ENCODE data around the gene TMOD4. TPM values are rescaled to one million over a fixed set of nuclear protein-coding genes. Genes with fewer than 3 reads are reported as not detected.

TMOD4 gene
- polyA plus RNA-seq, 1 experiment = 0.18 TPM

DNA sequence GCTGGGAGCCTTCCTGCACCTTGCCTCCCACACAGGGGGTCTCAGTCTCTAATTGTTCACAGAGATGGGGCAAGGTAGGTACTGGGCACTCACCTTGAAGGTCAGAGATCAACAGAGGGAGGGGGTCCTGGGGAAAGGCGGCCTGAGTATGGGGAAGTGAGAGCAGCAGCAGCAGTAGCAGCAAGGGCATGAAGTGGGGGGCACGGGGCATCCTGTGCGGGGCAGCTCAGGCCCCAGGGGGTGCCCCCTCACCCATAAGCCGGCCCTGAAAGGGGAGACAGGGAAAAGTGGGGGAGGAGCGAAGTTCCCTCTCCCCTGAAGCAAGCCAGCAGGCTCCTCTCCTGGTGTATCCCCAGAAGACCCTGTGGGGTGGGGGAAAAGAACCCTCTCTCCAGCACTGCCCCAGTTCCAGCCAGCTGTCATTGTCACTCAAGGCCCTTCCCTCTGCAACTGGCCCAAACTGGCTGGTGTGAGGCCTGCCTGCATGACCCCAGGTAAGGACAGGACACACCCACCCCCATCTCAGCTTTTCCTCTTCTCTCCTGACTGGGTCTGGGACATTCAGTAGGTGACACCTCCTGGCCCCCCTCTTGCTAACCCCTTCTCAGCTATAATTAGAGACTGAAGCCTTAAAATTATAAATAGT lies 33.2 kb downstream of the TMOD4 start:
- ChIA-PET CTCF (interaction anchor here (1.4 to 1.8 kb wide), 2 partner anchors 11 to 14 kb away, joined by 3 to 4 read pairs; partner anchors contain the start of gene TNFAIP8L2), POLR2A (no interaction called here)
- Histone ChIP-seq H3K27me3 (ENCODE audit: control insufficient read depth, insufficient read depth, low read length) (no peaks in the 10 kb centered on the region), H3K36me3 (ENCODE audit: control insufficient read depth, insufficient read depth, low read length) (no peaks in the 10 kb centered on the region), H3K4me3 (ENCODE audit: low read depth, low read length) (no peak overlapping the region)
- TF ChIP-seq, protein P1, sequence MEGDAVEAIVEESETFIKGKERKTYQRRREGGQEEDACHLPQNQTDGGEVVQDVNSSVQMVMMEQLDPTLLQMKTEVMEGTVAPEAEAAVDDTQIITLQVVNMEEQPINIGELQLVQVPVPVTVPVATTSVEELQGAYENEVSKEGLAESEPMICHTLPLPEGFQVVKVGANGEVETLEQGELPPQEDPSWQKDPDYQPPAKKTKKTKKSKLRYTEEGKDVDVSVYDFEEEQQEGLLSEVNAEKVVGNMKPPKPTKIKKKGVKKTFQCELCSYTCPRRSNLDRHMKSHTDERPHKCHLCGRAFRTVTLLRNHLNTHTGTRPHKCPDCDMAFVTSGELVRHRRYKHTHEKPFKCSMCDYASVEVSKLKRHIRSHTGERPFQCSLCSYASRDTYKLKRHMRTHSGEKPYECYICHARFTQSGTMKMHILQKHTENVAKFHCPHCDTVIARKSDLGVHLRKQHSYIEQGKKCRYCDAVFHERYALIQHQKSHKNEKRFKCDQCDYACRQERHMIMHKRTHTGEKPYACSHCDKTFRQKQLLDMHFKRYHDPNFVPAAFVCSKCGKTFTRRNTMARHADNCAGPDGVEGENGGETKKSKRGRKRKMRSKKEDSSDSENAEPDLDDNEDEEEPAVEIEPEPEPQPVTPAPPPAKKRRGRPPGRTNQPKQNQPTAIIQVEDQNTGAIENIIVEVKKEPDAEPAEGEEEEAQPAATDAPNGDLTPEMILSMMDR (IDR thresholded peaks at IDR 0.05; ENCODE audit: insufficient read depth, low read depth, low read length) = no peak
- DNase-seq (ENCODE audit: low read depth) = no peak

- POLR2A ChIA-PET = no interaction called here
- CTCF ChIA-PET = interaction anchor here (0.9 kb wide), 1 partner anchor 38 kb away, joined by 3 read pairs; no protein-coding TSS in a partner anchor
These were observed 38.0 kb downstream of the TMOD4 start for GRCh38 chr1:151137789-151138188.

DNA sequence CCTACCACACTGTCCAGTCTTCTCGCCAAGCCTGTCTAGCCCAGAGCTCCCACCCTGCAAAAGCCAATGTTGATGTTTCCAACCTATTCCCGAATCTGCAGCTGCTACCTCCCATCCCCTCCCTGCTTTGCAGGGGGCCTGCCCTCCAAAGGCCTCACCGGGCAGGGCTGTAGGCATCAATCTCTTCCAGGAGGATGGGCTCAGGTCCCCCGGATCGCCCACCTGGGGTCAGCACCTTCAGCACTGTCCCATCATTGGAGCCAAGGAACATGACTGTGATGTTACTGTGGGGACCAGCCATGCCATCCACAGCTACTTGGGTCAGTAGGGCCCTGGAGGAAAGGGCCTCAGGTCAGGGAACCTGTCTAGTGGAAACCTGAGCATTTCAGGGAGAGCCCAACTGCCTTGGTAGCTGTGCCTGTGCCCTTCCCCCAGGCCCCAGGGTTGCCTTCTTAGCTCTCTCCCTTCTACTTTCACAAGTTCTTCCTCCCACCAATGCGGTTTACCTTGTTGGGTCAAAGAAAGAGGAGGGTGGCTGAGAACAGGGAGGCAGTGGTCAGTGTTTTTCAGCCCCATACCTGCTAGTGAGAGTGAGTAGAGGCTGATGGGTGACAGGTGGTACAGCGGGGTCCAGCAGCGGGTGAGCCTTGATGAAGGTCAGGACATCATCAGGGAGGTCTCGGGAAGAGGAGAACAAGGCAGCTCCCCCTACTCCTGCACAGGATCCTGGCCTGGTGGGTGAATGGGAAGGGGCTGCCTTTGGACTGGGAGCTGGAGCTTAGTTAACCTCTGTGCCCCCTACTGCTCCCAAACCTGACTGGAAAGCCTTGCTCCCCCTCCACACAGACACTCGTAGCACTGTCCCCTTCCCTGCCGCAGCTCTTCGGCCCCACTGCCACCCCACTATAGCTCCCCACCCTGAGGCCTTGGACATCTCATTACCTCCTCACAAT lies 40.1 kb downstream of the TMOD4 start:
- H3K4me3 ChIP-seq (ENCODE audit: low read depth, low read length) = no peak overlapping the region
- DNase-seq (ENCODE audit: low read depth) = no peak
- POLR2A ChIA-PET = no interaction called here
- H3K36me3 ChIP-seq (ENCODE audit: control insufficient read depth, insufficient read depth, low read length) = no peaks in the 10 kb centered on the region
- no peaks in the 10 kb centered on the region for H3K27me3 ChIP-seq (ENCODE audit: control insufficient read depth, insufficient read depth, low read length)
- CTCF ChIA-PET = interaction anchor here (1.3 to 1.6 kb wide), 2 partner anchors 18 to 36 kb away, joined by 3 read pairs; no protein-coding TSS in a partner anchor
- TF ChIP-seq, protein P1 (IDR thresholded peaks at IDR 0.05; ENCODE audit: insufficient read depth, low read depth, low read length) = no peak

More at GRCh38 chr1:151137789-151138188, 38.0 kb downstream of the TMOD4 start:
- DNase-seq (ENCODE audit: low read depth) = no peak
- Histone ChIP-seq H3K36me3 (ENCODE audit: control insufficient read depth, insufficient read depth, low read length) (no peaks in the 10 kb centered on the region), H3K4me3 (ENCODE audit: low read depth, low read length) (no peak overlapping the region), H3K27me3 (ENCODE audit: control insufficient read depth, insufficient read depth, low read length) (no peaks in the 10 kb centered on the region)
- TF ChIP-seq, protein P1 (IDR thresholded peaks at IDR 0.05; ENCODE audit: insufficient read depth, low read depth, low read length) = no peak

- ChIA-PET POLR2A (no interaction called here), CTCF (interaction anchor here (1.3 to 1.6 kb wide), 2 partner anchors 17 to 35 kb away, joined by 3 read pairs; no protein-coding TSS in a partner anchor)
- DNase-seq (ENCODE audit: low read depth) = no peak
These were observed 40.8 kb downstream of the TMOD4 start for GRCh38 chr1:151134991-151135390.

More at GRCh38 chr1:151134991-151135390, 40.8 kb downstream of the TMOD4 start:
- Histone ChIP-seq H3K4me3 (ENCODE audit: low read depth, low read length) (no peak overlapping the region), H3K27me3 (ENCODE audit: control insufficient read depth, insufficient read depth, low read length) (no peaks in the 10 kb centered on the region), H3K36me3 (ENCODE audit: control insufficient read depth, insufficient read depth, low read length) (no peaks in the 10 kb centered on the region)
- TF ChIP-seq, protein P1 (IDR thresholded peaks at IDR 0.05; ENCODE audit: insufficient read depth, low read depth, low read length) = no peak

Data from BJ (cell line).